ENCODE data around the gene TSNAXIP1. TPM values are rescaled to one million over a fixed set of nuclear protein-coding genes. Genes with fewer than 3 reads are reported as not detected.

Gene TSNAXIP1
- total and polyA plus RNA-seq, 9 of the 15 experiments (the other 6 are each of a cell fraction or from before 2014, with no cell fraction given), result 0.03 to 0.24 (median 0.11) TPM; not detected in 4

DNA sequence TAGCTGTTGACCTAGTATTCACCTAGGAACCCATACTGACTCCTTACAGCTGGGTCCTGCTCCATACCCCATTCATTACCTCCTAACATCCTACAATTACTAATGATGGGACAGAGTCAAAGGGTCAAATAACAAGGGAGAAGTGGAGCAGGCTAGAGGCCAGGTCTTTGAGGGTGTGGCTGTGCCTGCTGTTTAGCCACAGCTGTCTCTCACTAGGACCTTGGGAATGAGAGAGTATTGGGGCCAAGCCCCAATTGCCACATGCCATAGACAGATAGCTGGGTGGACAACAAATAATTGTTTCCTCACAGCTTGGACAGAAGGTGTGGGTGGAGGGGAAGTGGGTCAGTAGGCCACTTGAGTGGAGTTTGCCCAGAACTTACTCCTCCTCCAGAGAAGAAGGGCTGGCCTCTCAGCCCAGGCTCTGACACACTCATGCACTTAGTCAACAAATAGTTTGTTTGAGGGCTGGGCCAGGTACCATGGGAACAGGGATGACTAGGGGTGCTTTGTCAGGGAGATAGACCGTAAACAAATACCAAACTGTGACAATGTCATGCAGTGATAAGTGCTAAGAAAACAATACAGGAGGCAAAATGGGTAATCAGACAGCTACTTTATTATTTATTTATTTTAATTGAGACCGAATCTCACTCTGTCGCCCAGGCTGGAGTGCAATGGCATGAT is 51.0 kb downstream of the TSNAXIP1 start (continued):
- TF ChIP-seq PATZ1 (CRISPR knock-in tag; IDR thresholded peaks at IDR 0.05; ENCODE audit: borderline replicate concordance) (no peak), BRCA1 (IDR thresholded peaks at IDR 0.05) (no peak), BRCA1 (CRISPR knock-in tag; IDR thresholded peaks at IDR 0.05) (no peak), RFX1 (IDR thresholded peaks at IDR 0.05) (peak; percentile 92)

DNA sequence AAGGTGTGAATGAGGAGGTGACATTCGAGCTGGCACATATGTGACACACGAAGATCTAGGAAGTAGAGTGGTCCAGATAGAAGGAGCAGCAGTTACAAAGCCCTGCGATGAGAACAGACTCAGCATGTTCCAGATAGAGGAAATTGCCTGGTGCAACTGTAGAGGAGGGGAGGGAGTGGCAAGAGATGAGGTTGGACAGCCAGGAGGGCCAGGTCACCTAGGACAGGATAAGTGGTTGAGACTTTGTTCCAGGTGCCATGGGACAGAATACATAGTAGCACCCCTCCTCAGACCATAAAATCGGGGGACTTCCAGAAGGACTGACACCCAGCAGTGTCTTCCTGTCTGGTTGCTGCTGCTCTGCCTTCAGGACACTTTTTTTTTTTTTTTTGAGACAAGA is 51.8 kb downstream of the TSNAXIP1 start:
- in situ Hi-C loops (cut with MboI), result no loop called here

More for the DNA sequence above, 51.8 kb downstream of the TSNAXIP1 start:
- ChIA-PET POLR2A (no interaction called here), CTCF (ENCODE audit: low intra/inter-chr PET ratio) (no interaction called here)
- FAIRE-seq, result no peak
- WGBS (ENCODE audit: insufficient coverage, low coverage, missing lambda C conversion rate), result 87% methylated on average over 4 of the region's 4 CpGs
- H3K4me3 ChIP-seq, result no peak overlapping the region
- H2AFZ ChIP-seq (ENCODE audit: low read depth, low read length), result no peak overlapping the region
- TF ChIP-seq GATA2 (CRISPR knock-in tag; IDR thresholded peaks at IDR 0.05), result 0 out of 2 replicates have a peak, but pooled peaks have one; percentile 16
- 0 out of 4 replicates have a peak, but pooled peaks of 1 of the 2 experiments have one; percentile 20 for TF ChIP-seq ZNF639 (CRISPR knock-in tag; conservative IDR thresholded peaks at IDR 0.05 in 1 of 2, IDR thresholded peaks at IDR 0.05 in 1 of 2)
- peak; percentile 27; the same call in 1 of the 2 replicates for TF ChIP-seq ETV5 (CRISPR knock-in tag; IDR thresholded peaks at IDR 0.05; ENCODE audit: low read depth)
- no peak for TF ChIP-seq NCOA1 (IDR thresholded peaks at IDR 0.05; ENCODE audit: low read depth)
- ATAC-seq, result no peak
- H3K4me1 ChIP-seq (replicated peaks in 1 of 2; ENCODE audit: control insufficient read depth in 2 of 2, insufficient read depth in 2 of 2, low read length in 2 of 2), result peaks cover 19 to 31% of the 10 kb centered on the region in 2 experiments
- peak overlapping the region; percentile 61; the same call in 2 of the 3 replicates for H3K27ac ChIP-seq (ENCODE audit: extremely low read depth, low read depth, low read length)
- H4K20me1 ChIP-seq (replicated peaks; ENCODE audit: control insufficient read depth, insufficient read depth, low read length), result peaks cover 51% of the 10 kb centered on the region
- no peak overlapping the region for H3K9ac ChIP-seq (ENCODE audit: insufficient read depth in 1 of 2, low read depth in 2 of 2, low read length in 2 of 2)
- DNase-seq (ENCODE audit: extremely low read depth in 1 of 4, low spot score in 3 of 4), result no peak
- H3K27me3 ChIP-seq (ENCODE audit: control insufficient read depth in 2 of 2, insufficient read depth in 2 of 2, low read length in 2 of 2), result no peaks in the 10 kb centered on the region
- H3K9me3 ChIP-seq (replicated peaks; ENCODE audit: control insufficient read depth, insufficient read depth, low read depth, low read length), result no peaks in the 10 kb centered on the region
- no peak overlapping the region for H3K4me2 ChIP-seq (ENCODE audit: insufficient read depth, low read length)
- H3K79me2 ChIP-seq (ENCODE audit: control insufficient read depth, insufficient read depth, low read length), result peaks cover 96% of the 10 kb centered on the region
- H3K36me3 ChIP-seq (ENCODE audit: control insufficient read depth, insufficient read depth, low read length), result peaks cover 66% of the 10 kb centered on the region
- peaks cover 6% of the 10 kb centered on the region for H3K9me1 ChIP-seq (ENCODE audit: control insufficient read depth, insufficient read depth, low read length)
- no TSS peak for BruUV-seq (replicated peaks)
- intact Hi-C loops (cut with micrococcal nuclease), result no loop called here

Data from K562 (cell line).